ENCODE data around the gene ZNF441.
A peak's percentile ranks its signal among the peaks of the same experiment; 100 is the strongest.
"Not testable (repeated sequence)": the region's sequence is repeated elsewhere in the genome, so short reads cannot be mapped to it uniquely, and the experiment has no call there.

Gene ZNF441

DNA sequence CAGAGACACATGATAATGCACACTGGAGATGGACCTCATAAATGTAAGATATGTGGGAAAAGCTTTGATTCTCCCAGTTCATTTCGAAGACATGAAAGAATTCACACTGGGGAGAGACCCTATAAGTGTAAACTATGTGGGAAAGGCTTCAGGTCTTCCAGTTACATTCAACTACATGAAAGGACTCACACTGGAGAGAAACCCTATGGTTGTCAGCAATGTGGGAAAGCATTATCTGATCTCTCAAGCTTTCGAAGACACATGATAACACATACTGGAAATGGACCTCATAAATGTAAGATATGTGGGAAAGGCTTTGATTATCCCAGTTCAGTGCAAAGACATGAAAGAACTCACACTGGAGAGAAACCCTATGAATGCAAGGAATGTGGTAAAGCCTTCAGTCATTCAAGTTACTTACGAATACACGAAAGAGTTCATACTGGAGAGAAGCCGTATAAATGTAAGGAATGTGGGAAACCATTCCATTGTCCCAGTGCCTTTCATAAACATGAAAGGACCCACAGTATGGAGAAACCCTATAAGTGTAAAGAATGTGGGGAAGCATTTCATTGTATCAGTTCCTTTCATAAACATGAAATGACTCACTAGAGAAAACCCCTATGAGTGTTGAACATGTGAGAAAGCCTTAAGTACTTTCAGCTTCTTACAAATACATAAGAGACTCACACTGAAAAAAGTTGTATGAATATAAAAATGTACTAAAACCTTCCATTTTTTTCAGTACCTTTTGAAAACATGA lies 14.7 kb downstream of the ZNF441 start:
- no peak for DNase-seq

DNA sequence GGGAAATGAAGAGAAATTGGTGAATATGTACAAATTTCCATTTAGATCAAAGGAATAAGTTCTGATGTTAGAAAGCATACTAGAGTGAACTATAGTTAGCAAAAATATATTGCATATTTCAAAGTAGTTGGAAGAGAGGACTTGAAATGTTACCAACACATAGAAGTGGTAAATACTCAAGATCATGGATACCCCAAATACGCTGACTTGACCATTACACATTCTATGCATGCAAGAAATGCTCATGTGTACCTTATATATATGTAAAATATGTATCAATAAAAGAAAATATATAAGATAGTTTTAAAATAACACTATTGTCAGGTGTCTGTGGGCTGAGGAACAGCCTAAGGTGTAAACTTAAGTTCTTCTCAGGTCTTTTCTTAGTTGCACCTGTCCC lies 17.0 kb downstream of the ZNF441 start:
- no peak for DNase-seq

DNA sequence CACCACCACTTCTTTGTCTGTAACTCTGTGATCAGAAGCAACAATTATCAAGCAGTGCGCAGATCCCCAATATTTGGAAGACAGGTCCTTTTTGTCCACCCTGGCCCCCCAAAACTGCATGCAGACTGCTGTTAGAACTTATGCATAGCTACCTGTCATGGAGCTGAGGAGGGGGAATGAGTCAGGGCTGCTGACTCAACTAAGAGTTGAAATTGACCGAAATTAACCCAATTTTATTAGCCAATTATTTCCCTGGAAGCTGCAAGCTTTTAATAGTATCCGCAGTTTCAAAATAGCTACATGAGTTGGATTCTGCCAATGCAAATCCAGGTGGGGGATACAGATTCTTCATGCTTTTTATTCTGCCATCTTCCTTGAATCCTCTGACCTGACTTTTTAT lies 17.6 kb downstream of the ZNF441 start:
- DNase-seq = no peak

DNA sequence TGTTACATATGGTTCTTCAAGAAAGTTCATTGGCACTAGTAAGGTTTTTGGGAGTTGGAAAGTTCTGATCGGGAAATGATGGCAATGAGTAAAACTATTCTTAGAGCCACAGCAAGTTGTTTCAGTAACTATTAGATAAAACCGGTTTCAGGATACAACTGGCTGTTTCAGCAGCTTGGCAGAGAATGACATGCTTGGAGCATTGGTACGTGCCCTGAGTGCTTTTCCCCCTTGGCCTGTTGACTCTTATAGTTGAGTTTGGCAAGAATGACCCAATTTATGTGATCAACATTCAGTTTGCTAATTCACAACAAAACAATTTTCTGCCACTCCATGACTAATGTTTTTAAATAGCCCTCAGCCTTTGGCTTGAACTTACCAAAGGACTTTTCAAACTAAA lies 20.7 kb downstream of the ZNF441 start:
- no peak for DNase-seq

DNA sequence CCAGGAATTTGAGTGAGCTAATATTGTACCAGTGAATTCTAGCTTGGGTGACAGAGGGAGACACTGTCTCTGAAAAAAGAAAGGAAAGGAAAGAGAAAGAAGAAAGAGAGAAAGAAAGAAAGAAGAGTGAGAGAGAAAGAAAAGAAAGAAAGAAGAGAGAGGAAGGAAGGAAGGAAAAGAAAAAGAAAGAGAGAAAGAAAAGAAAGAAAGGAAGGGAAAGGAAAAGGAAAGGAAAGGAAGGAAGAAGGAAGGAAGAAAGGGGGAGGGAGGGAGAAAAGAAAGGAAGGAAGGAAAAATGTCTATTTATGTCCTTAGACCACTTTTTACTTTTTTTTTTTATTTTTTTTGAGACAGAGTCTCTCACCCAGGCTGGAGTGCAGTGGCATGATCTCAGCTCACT lies 26.1 kb downstream of the ZNF441 start:
- DNase-seq = no peak

DNA sequence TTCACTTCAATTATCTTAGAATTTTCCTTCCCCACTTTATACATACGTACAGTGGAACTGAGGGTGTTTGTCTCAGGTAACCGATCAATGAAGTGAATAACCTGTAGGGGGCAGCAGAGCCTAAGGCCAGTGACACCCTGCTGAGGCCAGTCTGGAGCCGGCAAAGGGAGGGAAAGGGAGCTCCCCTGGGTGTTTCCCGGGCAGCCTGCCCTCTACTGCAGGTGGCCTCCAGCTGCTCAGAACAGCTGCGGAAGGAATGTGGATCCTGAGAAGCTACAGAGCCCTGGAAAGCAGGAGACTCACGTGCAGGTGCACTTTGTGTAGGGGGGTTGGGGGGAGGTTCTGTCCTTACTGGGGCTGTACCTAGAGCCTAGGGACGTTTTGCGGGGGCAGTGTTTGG lies 30.7 kb downstream of the ZNF441 start:
- peak; percentile 83 for DNase-seq

DNA sequence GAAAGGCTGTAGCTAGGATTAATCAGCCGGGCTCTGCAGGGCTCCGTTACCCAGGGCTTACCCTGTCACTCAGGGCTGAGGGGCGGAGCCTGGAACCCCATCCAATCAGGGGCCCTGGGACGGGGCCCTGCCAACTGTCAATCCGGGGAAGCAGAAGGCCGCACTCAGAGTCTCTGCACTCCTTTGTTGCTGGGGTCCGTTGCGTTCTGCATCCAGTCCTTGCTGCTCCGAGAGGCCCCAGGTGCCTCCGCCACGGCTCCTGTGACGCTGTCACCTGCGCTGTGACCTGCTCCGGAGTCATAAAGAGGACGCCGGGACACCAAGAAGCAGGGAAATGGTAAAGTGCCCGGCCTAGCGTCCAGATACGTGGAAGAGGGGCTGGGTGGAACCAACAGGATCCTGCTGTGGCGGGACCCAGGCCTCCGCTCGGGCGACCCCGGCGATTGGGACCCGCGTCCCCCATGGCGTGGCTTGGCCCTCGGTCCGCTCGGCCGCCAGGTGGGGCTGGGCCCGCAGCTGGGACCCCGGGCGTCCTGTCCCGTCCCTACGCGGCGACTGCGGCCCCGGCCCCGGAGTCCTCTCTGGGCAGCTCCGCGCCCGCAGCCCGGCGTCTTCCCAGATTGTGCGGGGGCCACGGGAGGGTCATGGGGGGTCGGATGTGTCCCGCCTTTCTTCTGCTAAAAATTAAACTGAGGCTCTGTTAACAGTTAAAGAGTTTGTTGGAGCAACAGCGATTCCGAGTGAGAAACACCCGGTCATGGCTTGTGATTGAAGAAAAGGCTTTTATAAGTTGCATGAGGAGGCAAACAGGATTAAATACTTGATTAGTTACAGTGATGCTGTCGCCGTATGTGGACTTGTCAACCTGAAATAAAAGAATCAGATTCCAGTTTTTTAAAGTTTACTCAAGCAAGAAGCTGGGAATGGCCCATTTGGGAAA lies 31.9 kb downstream of the ZNF441 start, which contains the start of gene ZNF491:
TSS of gene ZNF491 (plus strand) at position 133 of the 940 bp plus-strand sequence. CDS start 7,431 bp downstream, outside the sequence.
- DNase-seq = peak; percentile 89

DNA sequence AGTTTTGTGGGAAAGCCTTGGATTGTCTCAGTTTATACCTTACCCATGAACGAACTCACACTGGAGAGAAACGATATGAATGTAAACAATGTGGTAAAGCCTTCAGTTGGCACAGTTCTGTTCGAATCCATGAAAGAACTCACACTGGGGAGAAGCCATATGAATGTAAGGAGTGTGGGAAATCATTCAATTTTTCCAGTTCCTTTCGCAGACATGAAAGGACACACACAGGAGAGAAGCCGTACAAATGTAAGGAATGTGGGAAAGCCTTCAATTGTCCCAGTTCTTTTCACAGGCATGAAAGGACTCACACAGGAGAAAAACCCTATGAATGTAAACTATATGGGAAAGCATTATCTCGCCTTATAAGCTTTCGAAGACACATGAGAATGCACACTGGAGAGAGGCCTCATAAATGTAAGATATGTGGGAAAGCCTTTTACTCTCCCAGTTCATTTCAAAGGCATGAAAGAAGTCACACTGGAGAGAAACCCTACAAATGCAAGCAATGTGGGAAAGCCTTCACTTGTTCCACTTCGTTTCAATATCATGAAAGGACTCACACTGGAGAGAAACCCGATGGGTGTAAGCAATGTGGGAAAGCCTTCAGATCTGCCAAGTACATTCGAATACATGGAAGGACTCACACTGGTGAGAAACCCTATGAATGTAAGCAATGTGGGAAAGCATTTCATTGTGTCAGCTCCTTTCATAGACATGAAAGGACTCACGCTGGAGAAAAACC lies 39.7 kb downstream of the ZNF441 start:
- DNase-seq = no peak

DNA sequence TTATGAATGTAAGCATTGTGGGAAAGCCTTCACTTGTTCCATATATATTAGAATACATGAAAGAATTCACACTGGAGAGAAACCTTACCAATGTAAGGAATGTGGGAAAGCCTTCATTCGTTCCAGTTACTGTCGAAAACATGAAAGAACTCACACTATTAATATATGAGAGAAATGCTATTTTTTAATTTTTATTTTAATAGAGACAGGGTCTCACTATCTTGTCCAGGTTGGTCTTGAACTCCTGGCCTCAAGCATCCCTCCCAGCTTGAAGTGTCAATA lies 40.2 kb downstream of the ZNF441 start:
- DNase-seq = no peak

DNA sequence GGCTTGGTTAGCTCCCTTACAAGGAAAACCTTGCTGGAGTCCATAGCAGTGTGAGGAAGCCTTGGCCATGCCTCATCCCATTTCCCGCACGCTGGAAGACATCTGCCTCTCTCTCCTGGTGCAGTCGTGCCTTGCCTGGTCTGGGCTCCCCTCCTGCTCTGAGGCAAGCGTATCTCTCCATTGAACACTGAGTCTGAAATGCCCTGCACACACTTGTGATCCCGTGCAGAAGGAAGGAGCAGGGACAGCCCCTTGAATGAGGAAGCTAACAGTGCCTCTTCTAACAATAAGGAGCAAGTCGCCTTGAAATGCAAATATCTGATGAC lies 46.9 kb downstream of the ZNF441 start:
- no peak for DNase-seq

DNA sequence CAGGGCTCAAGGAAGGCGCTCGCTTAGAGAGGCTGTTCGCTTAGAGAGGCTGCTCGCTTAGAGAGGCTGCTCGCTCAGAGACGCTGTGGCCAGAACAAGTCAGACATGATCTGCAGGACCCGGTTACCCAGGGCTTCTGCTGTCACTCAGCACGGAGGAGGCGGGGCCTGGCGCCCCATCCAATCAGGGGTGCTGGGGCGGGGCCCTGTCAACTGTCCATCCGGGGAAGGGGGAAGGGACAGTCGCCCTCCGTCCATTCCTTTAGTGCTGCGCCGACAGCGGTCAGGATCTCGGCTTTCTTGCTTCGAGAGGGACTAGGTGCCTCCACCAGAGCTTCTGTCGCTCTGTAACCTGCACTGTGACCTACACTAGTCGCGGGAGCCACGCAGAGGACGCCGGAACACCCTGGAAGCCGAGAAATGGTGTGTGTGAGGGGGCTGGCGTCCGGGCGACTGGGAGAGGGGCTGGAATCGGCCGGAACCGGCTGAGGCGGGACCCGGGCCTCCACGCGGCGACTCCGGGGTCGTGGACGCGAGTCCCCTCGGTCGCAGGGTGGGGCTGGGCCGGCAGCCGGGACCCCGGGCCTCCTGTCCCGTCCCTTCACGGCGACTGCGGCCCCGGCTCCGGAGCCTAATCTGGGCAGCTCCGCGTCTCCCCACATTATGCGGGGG lies 47.4 kb downstream of the ZNF441 start, which contains the start of gene ZNF440:
TSS of gene ZNF440 (plus strand) at position 245 of the 671 bp plus-strand sequence. CDS start at position 420, 175 bp downstream.
- peak; percentile 92 for DNase-seq

DNA sequence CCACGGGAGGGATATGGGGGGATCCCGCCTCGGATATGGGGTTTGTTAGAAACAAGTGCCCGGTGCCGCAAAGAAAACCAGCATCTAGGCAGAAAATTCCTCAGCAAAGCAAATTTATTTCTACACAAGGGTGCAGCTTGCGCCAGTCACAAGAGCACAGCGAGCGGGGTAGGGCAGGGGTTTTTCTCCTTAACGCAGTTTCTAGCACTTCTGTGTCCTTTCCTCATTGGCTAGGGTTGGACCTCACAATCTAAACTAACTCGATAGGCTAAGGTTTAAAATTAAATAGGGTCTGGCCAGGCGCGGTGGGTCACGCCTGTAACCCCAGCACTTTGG lies 47.9 kb downstream of the ZNF441 start:
- DNase-seq = no peak

DNA sequence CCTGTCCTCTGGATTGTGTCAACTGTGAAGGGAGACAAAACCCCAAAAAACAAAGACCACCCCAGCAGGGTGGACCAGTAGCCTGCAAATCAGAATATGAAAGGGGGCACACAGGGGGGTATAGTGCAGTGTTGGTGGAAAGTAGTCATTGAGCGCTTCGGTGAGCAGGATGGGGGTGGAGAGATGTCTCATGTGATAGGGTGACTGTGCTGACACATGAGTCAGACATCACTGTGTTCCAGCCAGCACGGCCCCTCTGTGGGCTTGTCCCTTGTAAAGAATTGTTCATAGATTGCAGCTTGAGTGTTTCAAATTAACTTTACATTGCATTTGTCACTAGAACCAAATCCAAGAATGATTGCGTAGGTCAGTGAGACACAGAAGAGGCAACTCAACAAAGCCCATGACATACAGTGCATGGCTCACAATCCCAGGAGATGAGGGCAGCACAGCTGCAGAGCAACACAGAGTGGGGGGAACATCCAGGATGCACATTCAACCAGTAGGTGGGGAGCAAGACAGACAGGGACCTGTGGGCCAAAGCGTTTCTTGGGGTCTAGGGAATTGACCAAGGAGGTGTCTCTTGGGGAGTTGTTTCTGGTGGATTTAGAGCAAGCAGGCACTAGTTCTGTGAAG lies 54.8 kb downstream of the ZNF441 start:
- no peak for DNase-seq

DNA sequence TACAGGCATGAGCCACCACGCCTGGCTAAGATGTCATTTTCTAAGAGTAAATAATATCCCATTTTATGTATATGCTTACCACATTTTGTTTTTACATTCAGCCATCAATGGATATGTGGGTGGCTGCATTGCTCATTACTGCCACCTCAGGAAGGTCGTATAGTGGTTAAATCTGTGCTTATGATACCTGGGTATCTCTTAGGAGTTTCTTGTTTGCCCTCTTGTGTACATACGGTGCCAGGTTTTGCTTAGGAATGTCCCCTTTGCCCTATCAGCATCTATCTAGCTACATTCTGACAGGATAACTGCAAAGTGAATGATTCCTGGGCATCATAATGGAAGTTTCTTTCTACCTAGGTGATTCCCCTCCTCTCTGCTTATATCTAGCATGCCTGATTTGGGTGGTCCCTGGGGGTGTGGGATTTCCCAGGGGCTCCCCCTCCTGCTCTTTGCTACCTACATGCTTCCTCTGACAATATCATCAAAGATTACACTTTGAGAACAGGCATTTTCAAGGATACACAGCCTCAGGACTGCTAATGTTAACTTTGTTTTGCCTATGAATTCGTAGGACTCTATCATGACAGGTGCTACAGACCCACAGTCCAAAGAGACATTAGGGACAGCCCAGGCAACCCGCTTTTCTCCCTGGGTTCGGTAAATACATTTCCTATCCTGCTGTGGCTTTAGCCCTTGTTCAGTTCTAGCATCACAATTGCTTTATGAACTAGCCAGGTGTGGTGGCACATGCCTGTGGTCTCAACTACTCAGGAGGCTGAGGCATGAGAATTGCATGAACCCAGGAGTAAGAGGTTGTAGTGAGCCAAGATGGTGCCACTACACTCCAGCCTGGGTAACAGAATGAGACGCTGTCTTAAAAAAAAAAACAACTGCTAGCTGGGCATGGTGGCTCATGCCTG lies 62.4 kb downstream of the ZNF441 start:
- not testable (repeated sequence) for DNase-seq

DNA sequence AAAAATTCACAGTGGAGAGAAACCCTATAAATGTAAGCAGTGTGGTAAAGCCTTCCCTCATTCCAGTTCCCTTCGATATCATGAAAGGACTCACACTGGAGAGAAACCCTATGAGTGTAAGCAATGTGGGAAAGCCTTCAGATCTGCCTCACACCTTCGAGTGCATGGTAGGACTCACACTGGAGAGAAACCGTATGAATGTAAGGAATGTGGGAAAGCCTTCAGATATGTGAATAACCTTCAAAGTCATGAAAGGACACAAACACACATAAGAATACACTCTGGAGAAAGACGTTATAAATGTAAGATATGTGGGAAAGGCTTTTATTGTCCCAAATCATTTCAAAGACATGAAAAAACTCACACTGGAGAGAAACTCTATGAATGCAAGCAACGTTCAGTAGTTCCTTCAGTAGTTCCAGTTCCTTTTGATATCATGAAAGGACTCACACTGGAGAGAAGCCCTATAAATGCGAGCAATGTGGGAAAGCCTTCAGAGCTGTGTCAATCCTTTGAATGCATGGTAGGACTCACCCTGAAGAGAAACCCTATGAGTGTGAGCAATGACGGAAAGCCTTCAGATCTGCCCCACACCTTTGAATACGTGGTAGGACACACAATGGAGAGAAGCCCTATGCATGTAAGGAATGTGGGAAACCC lies 65.6 kb downstream of the ZNF441 start:
- DNase-seq = no peak

DNA sequence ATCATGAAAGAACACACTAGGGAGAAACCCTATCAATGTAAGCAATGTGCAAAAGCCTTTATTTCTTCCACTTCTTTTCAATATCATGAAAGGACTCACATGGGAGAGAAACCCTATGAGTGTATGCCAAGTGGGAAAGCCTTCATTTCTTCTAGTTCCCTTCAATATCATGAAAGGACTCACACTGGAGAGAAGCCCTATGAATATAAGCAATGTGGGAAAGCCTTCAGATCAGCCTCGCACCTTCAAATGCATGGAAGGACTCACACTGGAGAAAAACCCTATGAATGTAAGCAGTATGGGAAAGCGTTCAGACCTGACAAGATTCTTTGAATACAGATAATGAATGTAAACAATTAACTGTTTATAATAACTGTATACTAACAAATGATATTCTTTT lies 66.7 kb downstream of the ZNF441 start:
- DNase-seq = no peak

All from activated CD8-positive, alpha-beta memory T cell treated with anti-CD3 and anti-CD28 coated beads, Interleukin-2, amount 50 U/mL, for 48 hours (primary cell).